NCI-H69 (cell line): ENCODE data around the gene COQ2.
"Not testable (repeated sequence)": the region's sequence is repeated elsewhere in the genome, so short reads cannot be mapped to it uniquely, and the experiment has no call there.

Source experiments
- DNase-seq: peaks from one replicate; lab custom pipeline; 2025; lab: John Stamatoyannopoulos, UW

COQ2 gene

GRCh38 chr4:83247415-83248357, 36.9 kb downstream of the COQ2 start:
- DNase-seq = no peak

- no peak for DNase-seq
Observed at GRCh38 chr4:83241132-83241531, 43.5 kb downstream of the COQ2 start.

GRCh38 chr4:83240379-83240875, 44.2 kb downstream of the COQ2 start:
- no peak for DNase-seq

DNA sequence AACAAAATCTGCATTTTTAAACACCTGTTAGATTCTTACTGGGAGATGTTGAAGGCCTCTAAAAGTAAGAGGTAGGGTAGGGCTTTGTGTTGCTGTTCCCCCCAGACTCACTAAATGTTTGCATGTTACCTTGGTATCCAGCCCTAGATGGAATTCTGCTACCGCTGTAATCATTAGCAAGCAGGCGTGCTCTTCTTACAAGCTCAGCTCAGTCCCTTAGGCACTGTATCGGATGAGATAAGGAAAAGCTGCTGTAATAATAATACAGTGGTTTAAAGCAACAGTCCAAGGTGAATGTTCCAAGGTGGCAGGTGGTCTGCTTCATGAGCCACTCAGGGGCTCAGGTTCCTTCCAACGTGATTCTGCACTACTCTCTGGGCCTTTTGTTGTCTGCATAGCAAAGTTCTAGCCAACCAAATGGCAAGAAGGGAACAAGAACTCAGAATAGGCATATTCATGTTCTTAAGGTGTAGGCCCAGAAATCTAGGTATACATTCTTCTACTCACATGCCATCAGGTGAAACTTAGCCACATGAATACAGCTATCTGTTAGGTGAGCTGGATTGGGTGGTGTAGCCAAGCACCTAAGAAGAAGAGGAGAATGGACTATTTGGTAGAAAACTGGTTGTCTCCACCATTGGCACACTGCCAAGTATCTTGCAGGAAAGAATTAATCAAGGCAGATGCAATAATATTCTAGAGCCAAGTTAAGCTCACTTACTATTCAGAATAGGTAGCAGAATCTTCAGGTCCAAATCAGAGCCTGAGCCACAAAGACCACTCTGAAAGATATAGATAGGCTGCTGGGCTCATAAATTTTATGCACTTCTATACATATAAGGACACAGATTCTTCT, 46.0 kb downstream of the COQ2 start:
- peak; percentile 4 for DNase-seq

GRCh38 chr4:83237591-83237990, 47.0 kb downstream of the COQ2 start:
- DNase-seq = peak; percentile 94

- not testable (repeated sequence) for DNase-seq
Observed at GRCh38 chr4:83235645-83236133, 48.9 kb downstream of the COQ2 start.

DNA sequence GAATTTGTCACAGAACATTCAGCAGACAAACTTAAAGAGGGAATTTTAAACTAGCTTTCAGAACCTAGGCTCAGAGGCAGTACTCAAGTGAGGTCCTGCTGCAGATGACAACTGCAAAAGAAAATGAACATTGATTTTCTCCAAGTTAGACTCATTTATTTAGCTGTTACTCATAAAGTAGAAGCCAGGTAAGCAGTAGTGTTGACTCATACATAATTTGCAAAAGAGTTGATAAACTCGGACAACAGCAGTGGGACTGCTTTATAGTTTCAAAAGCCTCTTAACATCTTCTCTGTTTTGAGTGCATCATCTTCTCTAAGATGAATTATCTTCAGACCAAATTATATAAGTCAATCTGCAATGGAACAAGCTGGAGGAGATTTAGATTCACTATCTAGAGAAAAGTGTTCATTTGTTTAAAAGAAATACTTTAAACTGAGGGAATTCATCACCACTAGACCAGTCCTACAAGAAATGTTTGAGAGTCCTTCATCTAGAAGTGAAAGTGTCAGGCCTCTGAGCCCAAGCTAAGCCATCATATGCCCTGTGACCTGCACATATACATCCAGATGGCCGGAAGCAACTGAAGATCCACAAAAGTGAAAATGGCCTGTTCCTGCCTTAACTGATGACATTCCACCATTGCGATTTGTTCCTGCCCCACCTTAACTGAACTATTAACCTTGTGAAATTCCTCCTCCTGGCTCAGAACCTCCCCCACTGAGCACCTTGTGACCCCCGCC, 49.5 kb downstream of the COQ2 start:
- DNase-seq = no peak

DNA sequence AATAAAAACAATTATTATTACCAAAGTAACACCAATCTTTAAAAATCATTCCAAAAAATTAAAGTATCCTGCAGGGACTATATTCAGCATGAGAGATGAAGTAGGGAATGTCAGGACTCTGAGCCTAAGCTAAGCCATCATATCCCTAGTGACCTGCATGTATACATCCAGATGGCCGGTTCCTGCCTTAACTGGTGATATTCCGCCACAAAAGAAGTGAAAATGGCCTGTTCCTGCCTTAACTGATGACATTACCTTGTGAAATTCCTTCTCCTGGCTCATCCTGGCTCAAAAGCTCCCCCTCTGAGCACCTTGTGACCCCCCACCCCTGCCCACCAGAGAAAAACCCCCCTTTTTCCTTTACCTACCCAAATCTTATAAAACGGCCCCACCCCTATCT, 50.2 kb downstream of the COQ2 start:
- DNase-seq = not testable (repeated sequence)

DNA sequence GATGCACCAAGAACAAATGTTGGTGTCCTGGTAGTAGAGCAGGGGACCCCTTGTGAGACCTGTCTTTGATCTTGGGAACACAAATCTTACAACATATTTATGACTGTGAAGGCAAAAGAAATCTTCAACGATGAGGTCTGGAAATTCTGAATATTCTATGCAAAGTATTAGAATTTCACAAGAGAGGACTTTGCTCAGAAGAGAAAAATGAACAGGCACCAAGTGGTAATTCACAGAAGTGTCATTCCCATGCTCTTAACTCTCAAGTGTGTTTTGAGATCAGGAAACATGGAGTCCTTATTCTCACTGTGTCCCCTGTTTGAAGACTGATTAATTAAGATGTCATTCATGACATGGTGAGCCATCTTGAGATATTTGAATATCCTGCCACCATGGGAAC, 52.5 kb downstream of the COQ2 start:
- DNase-seq = no peak

GRCh38 chr4:83231620-83232076, 53.0 kb downstream of the COQ2 start:
- DNase-seq = no peak

- no peak for DNase-seq
Observed at GRCh38 chr4:83230928-83231327, 53.7 kb downstream of the COQ2 start.

GRCh38 chr4:83229791-83230190, 54.8 kb downstream of the COQ2 start:
- no peak for DNase-seq

DNA sequence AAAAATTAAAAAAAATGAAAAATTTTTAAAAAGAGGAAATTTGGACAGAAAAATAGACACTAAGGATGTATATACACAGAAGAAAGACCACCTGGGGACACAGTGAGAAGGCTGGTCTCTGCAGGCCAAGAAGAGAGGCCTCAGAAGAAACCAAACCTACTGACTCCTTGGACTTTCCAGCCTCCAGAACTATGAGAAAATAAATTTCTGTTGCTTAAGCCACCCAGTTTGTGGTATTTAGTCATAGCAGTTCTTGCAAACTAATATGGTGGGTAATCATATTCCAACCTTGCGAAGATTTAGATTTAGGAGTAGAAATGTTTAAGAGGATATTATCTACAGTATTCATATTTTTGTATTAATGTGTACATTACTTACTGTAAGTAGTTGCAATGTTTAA, 56.4 kb downstream of the COQ2 start:
- DNase-seq = no peak

DNA sequence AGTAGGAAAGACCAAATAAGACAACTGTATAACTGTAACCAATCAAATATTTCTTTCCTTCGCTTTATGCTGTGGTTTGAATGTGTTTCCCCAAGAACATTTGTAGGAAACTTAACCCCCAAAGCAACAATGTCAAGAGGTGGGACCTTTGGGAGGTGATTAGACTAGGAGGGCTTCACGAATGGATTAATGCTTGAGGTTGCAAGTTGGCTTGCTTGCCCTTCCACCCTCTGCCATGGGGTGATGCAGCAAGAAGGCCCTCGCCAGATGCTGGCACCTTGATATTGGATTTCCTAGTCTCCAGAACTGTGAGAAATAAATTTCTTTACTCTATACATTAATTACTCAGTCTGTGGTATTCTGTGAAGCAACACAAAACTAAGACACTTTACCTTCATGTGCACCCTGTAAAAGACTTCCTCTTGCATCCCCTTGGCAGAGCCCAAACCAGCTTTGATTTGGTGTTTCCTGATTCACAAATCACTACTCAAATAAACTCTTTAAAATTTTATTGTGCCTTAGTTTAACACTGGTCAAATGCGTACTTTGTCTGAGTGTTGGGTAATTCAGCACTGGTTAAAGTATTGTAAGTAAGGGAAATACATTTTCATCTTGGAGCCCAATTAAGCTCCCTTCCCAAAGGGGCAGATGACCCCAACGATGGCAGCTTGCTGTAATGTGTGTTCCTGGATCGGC, 59.9 kb downstream of the COQ2 start:
- DNase-seq = no peak

GRCh38 chr4:83223781-83224180, 60.8 kb downstream of the COQ2 start:
- no peak for DNase-seq

GRCh38 chr4:83221897-83222441, 62.6 kb downstream of the COQ2 start:
- DNase-seq = no peak

GRCh38 chr4:83219344-83220331, 65.0 kb downstream of the COQ2 start:
- DNase-seq = peak; percentile 89

DNA sequence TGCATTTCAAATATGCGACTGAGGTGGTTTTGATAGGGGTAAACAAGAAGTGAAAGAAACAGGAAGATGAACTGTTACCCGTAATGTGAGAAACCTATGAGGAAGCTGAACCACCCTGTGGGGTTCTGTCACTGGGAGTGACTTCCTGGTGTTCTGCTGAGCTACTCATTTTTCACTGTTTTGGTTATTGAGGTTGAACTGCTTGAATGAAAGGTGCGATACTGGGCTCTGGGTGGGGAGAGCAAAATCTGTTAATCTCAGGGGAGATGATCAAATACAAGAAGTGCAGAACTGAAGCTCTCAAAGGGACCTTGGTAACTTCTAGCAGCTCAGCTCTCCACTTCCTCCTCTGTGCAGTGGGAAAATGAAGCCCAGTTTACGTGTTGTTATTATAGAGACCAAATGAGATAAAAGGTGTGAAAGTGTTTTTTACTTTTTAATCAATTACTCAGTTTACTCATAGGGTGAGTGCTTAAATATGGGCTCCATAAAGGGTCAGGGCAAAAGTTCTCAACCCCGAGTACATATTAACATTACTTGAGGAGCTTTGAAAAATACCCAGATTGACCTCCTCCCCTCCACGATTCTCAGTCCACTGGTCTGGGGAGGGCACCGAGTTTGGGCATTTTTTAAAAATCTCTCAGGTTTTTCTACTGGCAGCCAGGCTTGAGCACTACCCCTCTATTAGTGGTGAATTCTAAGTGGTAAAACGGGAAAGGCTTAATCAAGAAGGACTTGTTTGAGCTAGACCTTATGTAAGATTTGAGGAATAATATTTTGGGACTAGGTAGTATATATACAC, 66.7 kb downstream of the COQ2 start:
- DNase-seq = peak; percentile 56
